GM12878 (cell line): ENCODE measurements around the gene TPPP3. TPM values are rescaled to one million over a fixed set of nuclear protein-coding genes. Genes with fewer than 3 reads are reported as not detected.

ENCODE experiments used
- BCL3 ChIP-seq: IDR thresholded peaks from 2 replicates; pipeline ENCODE4 v1.6.1; 2011; ENCODE audit warnings: borderline replicate concordance, low read depth, mild to moderate bottlenecking, moderate library complexity, low read length; ENCODE audit not compliant: insufficient read depth, poor library complexity, severe bottlenecking
- CTCF ChIP-seq, 3 experiments: IDR thresholded peaks in 2 of 3; conservative IDR thresholded peaks in 1 of 3; 2 replicates each; pipeline ENCODE4 v1.5.1; 2011; ENCODE audit warnings: low read depth in 3 of 3, low read length in 3 of 3, mild to moderate bottlenecking in 3 of 3, control low read depth in 2 of 3, moderate library complexity in 2 of 3, inconsistent platforms in 1 of 3, mixed read lengths in 1 of 3; ENCODE audit not compliant: control insufficient read depth in 2 of 3, insufficient read depth in 1 of 3; ENCODE audit errors: extremely low read depth in 1 of 3
- LARP7 ChIP-seq: fragments of 450-650 bp; IDR thresholded peaks from 2 replicates; pipeline ENCODE4 v1.6.1; 2017; ENCODE audit warnings: mild to moderate bottlenecking
- MAX ChIP-seq: IDR thresholded peaks from 2 replicates; pipeline ENCODE4 v1.6.1; 2012; ENCODE audit warnings: low read depth, low read length, improper control_type of control experiment
- POU2F2 ChIP-seq: IDR thresholded peaks from 3 replicates; pipeline ENCODE4 v1.6.1; 2011; ENCODE audit warnings: low read depth, mild to moderate bottlenecking, low read length, borderline replicate concordance
- RUNX3 ChIP-seq: IDR thresholded peaks from 2 replicates; pipeline ENCODE4 v1.6.1; 2012; ENCODE audit warnings: low read length, inconsistent platforms
- SUPT20H ChIP-seq: IDR thresholded peaks from 2 replicates; pipeline ENCODE4 v1.6.1; 2011; ENCODE audit warnings: low read depth, mild to moderate bottlenecking, low read length, moderate library complexity, borderline replicate concordance; ENCODE audit not compliant: control insufficient read depth
- ZBTB11 ChIP-seq: fragments of 450-650 bp; formaldehyde crosslinking; IDR thresholded peaks from 2 replicates; pipeline ENCODE4 v1.5.0; 2022; ENCODE audit warnings: mild to moderate bottlenecking, missing genetic modification characterization
- polyA plus RNA-seq, 11 experiments: library from polyadenylated mRNA; depleted of rRNA in 4 of 11; unstranded in 6 of 11; stranded (reverse) in 5 of 11; fragments of >200 nt; fragmentation: Nextera tagmentation in 4 of 11; fragmentation: Illumina TruSeq in 1 of 11; extraction: Ambion mirVana in 4 of 11; extraction: Trizol in 1 of 11; gene quantifications; 1 replicate in 1 of 11; 2 replicates in 10 of 11; pipeline versions ENCODE4 v1.2.1 to v1.2.3, GENCODE V29; 2011 to 2016; ENCODE audit warnings: inconsistent platforms in 2 of 11, missing spikeins in 2 of 11, low read depth in 1 of 11
- total RNA-seq, 4 experiments: library from RNA; depleted of rRNA in 3 of 4; stranded (reverse); fragments of >200 nt in 3 of 4; fragmentation: Illumina TruSeq in 1 of 4; extraction: Trizol in 1 of 4; gene quantifications; 2 replicates each; pipeline versions ENCODE4 v1.2.1 to v1.2.3, GENCODE V29; 2013 to 2021

Gene TPPP3
- total and polyA plus RNA-seq, 10 of the 15 experiments (the other 5 are each of a cell fraction or from before 2014, with no cell fraction given): 0.14 TPM; not detected in 9

GRCh38 chr16:67425580-67425979 is 32.3 kb upstream of the TPPP3 start (continued):
- TF ChIP-seq LARP7 (no peak), CTCF (IDR thresholded peaks at IDR 0.05 in 2 of 3, conservative IDR thresholded peaks at IDR 0.05 in 1 of 3; ENCODE audit: control insufficient read depth in 2 of 3, extremely low read depth in 1 of 3, insufficient read depth in 1 of 3, low read depth in 3 of 3, low read length in 3 of 3) (no peak), SUPT20H (no peak), RUNX3 (no peak), ZBTB11 (CRISPR knock-in tag) (no peak), POU2F2 (no peak), MAX (no peak), BCL3 (no peak)
